Uterus (tissue), 2 donors: ENCODE results near the gene LMLN.

Source experiments
- CTCF ChIP-seq, 4 experiments: fragments of 200-600 bp in 2 of 4; fragments of 450-650 bp in 2 of 4; sonication (generic) in 2 of 4; IDR thresholded peaks; one replicate each; pipeline ENCODE4 v1.5.1; 2016 to 2019; ENCODE audit warnings: antibody characterized with exemption in 4 of 4, mild to moderate bottlenecking in 2 of 4, moderate library complexity in 1 of 4
- POLR2A ChIP-seq, 2 donors: fragments of 450-650 bp; IDR thresholded peaks; one replicate each; pipeline ENCODE4 v1.6.1; 2016; ENCODE audit warnings: antibody characterized with exemption in 2 of 2, mild to moderate bottlenecking in 1 of 2, moderate library complexity in 1 of 2

- no peak for TF ChIP-seq CTCF (IDR thresholded peaks at IDR 0.05)
- no peak for TF ChIP-seq POLR2A (IDR thresholded peaks at IDR 0.05)
Observed at GRCh38 chr3:197961582-197961945, 1.5 kb downstream of the LMLN start.
